Measurements from ENCODE around the gene RTN4RL2. TPM values are rescaled to one million over a fixed set of nuclear protein-coding genes. Genes with fewer than 3 reads are reported as not detected.

Gene RTN4RL2
- total and polyA plus RNA-seq, 8 donors = 0.75 to 8.1 (median 0.78) TPM; not detected in 3

DNA sequence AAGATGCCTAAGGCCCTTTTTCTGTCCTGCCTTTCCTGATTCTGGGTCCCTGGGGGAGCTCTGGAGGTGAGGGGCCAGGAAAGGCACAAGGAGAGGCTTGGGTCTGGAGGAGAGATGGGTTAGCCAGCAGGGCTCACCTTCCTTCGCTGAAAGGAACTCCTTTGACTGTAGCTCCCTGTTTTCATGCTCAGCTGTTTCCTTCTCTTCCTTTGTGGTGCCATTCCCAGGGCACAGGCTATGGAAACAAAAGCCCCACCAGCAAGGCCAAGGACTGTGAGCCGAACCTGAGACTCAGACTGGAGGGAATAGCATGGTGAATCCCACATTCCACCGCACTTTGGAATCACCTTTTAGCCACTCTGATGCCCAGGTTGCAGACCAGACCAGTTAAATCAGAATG is 43.9 kb upstream of the RTN4RL2 start:
- TF ChIP-seq POLR2A (IDR thresholded peaks at IDR 0.05) = no peak
- no peak for TF ChIP-seq EP300 (IDR thresholded peaks at IDR 0.05)
- Histone ChIP-seq H3K36me3 (peaks cover 52 to 92% (median 82%) of the 10 kb centered on the region in 4 donors), H3K27me3 (no peaks in the 10 kb centered on the region), H3K9me3 (no peaks in the 10 kb centered on the region), H3K4me1 (peaks cover 0 to 15% (median 11%) of the 10 kb centered on the region in 4 donors), H3K27ac (peak overlapping the region in 2 of 5 donors; percentile 6 to 42), H3K4me3 (no peak overlapping the region)
- intact Hi-C loops (cut with DNase I; ENCODE audit: low total_unique reads) = no loop called here
- DNase-seq = no peak
- WGBS, 5 donors = 83 to 97% (median 92%) methylated on average over 3 of the region's 3 CpGs

DNA sequence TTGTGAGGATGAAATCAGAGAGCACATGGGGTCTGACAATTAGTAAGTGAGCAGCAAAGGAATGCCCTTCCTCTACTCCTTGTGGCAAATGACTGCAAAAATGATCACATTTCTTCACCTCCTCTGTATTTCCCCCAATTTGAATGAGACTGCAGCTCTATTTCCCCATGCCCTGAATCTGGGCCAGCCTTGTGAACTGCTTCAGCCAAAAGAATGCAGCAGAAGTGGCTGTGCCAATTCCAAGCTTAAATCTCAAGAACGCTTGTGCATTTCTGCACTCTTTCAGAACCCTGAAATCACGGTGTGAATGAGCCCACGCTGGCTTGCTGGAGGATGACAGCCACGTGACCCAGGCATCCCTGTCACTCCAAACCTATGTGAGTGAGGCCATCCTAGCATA is 43.3 kb upstream of the RTN4RL2 start:
- 61 to 90% (median 74%) methylated on average over 4 of the region's 4 CpGs for WGBS, 5 donors
- H3K27me3 ChIP-seq = no peaks in the 10 kb centered on the region
- H3K9me3 ChIP-seq = no peaks in the 10 kb centered on the region
- H3K36me3 ChIP-seq = peaks cover 52 to 92% (median 80%) of the 10 kb centered on the region in 4 donors
- peak overlapping the region in 3 of 5 donors; percentile 6 to 42 (median 9) for H3K27ac ChIP-seq
- TF ChIP-seq POLR2A (IDR thresholded peaks at IDR 0.05) (no peak), EP300 (IDR thresholded peaks at IDR 0.05) (no peak), POLR2AphosphoS5 (IDR thresholded peaks at IDR 0.05) (no peak), CTCF (IDR thresholded peaks at IDR 0.05) (no peak)
- DNase-seq = no peak
- intact Hi-C loops (cut with DNase I; ENCODE audit: low total_unique reads) = no loop called here
- H3K4me1 ChIP-seq = peaks cover 0 to 15% (median 11%) of the 10 kb centered on the region in 4 donors
- no peak overlapping the region for H3K4me3 ChIP-seq

DNA sequence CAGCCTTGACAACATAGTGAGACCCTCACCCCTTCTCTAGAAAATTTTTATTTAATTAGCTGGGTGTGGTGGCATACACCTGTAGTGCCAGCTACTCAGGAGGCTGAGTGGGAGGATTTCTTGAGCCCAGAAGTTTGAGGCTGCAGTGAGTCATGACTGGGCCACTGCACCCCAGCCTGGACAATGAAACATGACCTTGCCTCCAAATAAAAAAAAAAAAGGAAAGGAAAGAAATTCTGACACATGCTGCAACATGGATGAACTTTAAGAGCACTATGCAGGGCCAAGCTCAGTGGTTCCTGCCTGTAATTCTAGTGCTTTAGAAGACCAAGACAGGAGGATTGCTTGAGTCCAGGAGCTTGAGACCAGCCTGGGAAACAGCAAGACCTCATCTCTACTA is 42.2 kb upstream of the RTN4RL2 start:
- H3K9me3 ChIP-seq = no peaks in the 10 kb centered on the region
- no peak overlapping the region for H3K4me3 ChIP-seq
- no peak for DNase-seq
- peaks cover 52 to 93% (median 80%) of the 10 kb centered on the region in 4 donors for H3K36me3 ChIP-seq
- H3K27me3 ChIP-seq = no peaks in the 10 kb centered on the region
- H3K4me1 ChIP-seq = peaks cover 0 to 23% (median 11%) of the 10 kb centered on the region in 4 donors
- intact Hi-C loops (cut with DNase I; ENCODE audit: low total_unique reads) = no loop called here
- TF ChIP-seq POLR2AphosphoS5 (IDR thresholded peaks at IDR 0.05) (no peak), CTCF (IDR thresholded peaks at IDR 0.05) (no peak), POLR2A (IDR thresholded peaks at IDR 0.05) (no peak), EP300 (IDR thresholded peaks at IDR 0.05) (no peak)
- H3K27ac ChIP-seq = no peak overlapping the region

DNA sequence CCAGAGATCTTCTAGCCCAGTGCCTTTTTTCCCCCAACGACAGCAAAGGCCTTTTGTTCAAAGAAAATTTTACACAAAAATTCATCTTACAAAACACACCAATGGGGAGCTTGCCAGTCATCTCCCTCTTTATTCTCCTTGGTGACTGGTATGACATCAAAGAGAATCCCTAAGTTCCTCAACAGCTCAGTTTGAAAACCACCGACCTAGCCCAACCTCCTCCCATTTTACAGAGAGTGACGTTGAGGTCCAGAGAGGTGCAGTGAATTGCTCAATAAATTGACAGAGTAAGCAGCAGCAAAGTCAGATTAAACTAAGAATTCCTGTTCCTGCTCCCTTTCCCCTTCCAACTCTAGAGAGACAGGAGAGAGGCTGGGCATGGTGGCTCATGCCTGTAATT is 41.2 kb upstream of the RTN4RL2 start:
- 81 to 94% (median 89%) methylated on average over 3 of the region's 3 CpGs for WGBS, 5 donors
- DNase-seq = no peak
- H3K36me3 ChIP-seq = peaks cover 44 to 92% (median 79%) of the 10 kb centered on the region in 4 donors
- H3K9me3 ChIP-seq = no peaks in the 10 kb centered on the region
- intact Hi-C loops (cut with DNase I; ENCODE audit: low total_unique reads) = no loop called here
- no peak overlapping the region for H3K4me3 ChIP-seq
- H3K27me3 ChIP-seq = no peaks in the 10 kb centered on the region
- no peak for TF ChIP-seq CTCF (IDR thresholded peaks at IDR 0.05)
- no peak for TF ChIP-seq POLR2AphosphoS5 (IDR thresholded peaks at IDR 0.05)
- no peak for TF ChIP-seq POLR2A (IDR thresholded peaks at IDR 0.05)
- no peak for TF ChIP-seq EP300 (IDR thresholded peaks at IDR 0.05)
- no peak overlapping the region for H3K27ac ChIP-seq
- peaks cover 5 to 33% (median 18%) of the 10 kb centered on the region in 4 donors for H3K4me1 ChIP-seq

DNA sequence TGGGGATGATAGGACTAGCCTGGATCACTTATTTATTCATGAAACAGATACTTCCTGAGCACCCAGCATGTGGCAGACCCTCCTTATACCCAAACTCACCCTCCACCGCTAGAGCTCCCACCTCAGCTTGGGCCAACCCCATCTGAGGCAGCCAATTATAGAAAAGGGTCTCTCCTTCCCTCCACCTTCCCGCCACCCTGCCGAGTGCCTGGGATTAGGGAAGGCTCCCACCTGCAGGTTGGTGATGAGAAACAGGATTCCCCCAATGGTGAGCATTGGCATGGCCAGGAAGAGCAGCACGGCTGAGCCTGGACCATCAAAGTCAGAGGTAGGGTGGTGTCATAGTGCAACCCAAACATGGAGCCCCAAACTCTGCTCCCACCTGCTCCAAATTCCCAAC is 39.3 kb upstream of the RTN4RL2 start:
- intact Hi-C loops (cut with DNase I; ENCODE audit: low total_unique reads) = no loop called here
- H3K9me3 ChIP-seq = no peaks in the 10 kb centered on the region
- WGBS, 5 donors = 91 to 96% (median 93%) methylated on average over 3 to 4 of the region's 4 CpGs
- peaks cover 31 to 72% (median 62%) of the 10 kb centered on the region in 4 donors for H3K36me3 ChIP-seq
- DNase-seq = no peak
- TF ChIP-seq POLR2AphosphoS5 (IDR thresholded peaks at IDR 0.05) = no peak
- no peak for TF ChIP-seq CTCF (IDR thresholded peaks at IDR 0.05)
- TF ChIP-seq EP300 (IDR thresholded peaks at IDR 0.05) = no peak
- no peak for TF ChIP-seq POLR2A (IDR thresholded peaks at IDR 0.05)
- peaks cover 24 to 52% (median 37%) of the 10 kb centered on the region in 4 donors for H3K4me1 ChIP-seq
- H3K27ac ChIP-seq = no peak overlapping the region
- H3K27me3 ChIP-seq = no peaks in the 10 kb centered on the region
- no peak overlapping the region for H3K4me3 ChIP-seq

All from stomach (tissue), 9 donors.